HuH-7 (cell line): ENCODE data around the gene FLT3.

Experiments
- DNase-seq: peaks from one replicate; pipeline ENCODE4 v3.0.0; 2011; ENCODE audit warnings: low spot score

FLT3 gene

DNA sequence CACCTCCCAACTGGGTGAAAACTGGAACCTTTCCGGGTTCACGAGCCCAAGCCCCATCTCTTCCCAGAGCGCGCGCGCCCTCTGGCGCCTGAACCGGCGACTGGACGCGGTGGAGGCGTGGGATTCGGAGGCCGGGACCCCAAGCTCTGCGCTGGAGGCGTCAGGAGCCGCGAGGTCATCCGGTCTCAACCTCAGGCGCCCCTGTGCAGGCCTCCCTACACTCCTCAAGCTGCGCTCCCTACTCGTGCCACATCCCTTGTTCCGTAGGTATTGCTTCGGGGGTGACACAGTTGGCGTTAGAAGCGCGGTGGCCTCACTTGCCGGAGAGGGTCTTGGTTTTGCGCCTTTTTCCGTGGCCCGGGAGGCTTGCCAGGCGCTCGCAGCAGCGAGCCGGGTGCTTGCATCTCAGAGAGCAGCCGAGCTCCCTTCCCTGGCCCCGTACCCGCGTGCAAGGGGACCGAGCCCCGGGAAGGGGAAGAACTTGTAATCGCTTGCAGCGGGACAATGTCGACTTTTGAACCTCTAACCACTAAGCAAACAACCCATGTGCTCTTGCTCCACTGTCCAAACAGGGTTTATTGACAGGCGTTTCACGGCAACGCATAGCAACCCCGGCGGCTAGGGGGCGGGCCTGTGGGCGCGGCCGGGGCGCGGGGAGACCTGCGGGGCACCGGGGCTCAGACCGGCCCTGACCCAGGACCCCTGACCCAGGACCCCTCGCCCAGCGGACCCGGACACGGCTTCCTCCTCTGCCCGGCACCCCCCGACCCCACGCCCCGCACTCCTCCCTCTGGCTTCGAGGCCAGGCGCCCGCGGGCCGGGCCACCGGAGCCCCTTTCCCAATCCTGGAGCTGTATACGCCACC is 139.8 kb downstream of the FLT3 start:
- peak; percentile 93 for DNase-seq

DNA sequence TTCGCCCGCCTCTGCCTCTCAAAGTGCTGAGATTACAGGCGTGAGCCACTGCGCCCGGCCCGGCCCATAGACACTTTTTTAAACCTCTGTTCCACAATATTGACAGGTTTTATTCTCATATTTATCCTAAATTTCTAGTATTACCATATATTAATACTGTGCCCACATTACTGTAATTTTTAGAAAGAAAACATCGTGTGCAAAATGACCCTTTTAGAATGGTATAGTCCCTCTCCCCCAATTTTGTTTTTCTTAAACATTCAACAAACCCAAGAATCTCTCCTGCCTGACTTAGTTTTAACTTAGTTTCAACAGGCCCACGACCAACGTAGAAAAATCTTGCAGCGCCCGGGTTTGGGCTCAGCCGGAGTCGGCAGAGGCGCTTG is 140.4 kb downstream of the FLT3 start:
- DNase-seq: no peak

DNA sequence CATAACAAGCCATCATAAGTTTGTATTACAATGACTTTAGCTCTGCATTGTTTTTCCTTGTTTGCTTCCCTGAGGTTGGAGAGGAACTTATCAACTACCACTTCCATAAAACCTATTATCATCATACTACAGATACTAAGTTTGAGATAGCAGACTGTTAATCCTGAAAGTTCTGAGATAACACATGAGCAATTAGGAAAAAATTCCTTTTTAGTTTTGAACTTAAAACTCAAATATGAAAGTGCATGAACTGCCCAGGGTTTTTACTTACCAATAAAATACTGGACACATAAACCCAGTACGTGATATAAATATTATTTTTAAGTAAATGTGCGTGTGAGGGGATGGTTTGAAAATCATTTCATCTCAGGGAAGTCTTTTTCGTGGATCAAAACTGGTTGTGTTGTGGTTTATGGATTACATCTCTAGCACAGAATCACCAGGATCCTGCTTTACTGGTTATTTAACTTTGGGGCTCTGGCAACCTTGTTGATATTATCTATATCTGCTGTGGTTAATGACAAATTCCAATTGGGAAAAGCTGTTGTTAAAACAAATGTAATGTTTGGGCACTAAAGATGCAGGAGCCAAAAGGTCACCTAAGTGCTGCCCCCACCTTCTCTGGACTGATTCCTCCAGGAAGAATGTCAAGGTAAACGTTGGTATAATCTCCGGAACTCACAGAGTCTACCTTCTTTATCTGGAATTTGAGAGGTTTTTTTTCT is 143.6 kb downstream of the FLT3 start:
- no peak for DNase-seq

DNA sequence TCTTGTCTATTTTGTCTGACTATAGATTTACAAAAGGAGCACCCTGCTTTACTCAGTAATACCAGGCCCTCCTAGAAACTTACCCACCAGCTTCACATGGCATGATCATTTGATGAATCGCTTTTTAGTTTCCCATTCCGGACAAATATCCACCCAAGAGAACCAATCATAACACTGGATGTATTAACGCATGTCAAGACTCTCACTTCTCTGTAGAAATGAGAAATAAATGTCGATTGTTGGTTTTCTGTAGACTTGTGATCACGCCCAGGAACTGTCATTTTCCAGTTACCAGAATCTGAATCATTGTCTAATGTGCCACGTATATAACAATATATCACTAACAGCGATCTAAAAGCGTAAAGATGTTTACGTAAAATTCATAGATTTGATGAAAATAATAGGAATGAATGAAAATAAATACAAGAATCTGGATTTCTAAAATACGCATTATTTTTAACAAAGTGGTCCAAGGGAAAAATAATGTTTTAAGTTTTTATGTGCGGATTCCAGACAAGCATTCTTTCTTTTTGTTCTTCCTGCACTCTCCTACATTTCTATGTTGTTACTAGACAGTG is 145.3 kb downstream of the FLT3 start:
- DNase-seq: no peak

DNA sequence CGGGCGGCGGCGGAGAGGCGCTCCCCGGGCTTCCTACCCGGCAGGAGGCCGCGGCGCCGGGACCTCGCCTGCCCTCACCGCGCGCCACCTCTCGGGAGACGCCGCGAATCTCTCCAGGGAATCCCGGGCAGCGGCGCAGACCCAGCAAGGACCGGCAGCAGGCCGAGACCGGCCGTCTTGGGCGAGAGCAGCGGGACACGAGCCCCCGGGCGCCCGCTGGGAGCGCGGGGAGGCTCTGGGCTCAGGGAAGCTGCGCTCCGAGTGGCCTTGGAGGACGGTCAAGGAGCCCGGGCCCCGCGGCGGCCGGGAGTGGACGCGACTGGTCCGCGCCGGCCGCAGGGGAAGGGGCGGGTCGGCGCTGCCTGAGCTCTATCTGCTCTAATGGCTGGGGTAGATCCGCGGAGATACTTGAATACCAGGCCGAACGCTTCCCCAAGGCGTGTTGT is 145.9 kb downstream of the FLT3 start:
- no peak for DNase-seq

DNA sequence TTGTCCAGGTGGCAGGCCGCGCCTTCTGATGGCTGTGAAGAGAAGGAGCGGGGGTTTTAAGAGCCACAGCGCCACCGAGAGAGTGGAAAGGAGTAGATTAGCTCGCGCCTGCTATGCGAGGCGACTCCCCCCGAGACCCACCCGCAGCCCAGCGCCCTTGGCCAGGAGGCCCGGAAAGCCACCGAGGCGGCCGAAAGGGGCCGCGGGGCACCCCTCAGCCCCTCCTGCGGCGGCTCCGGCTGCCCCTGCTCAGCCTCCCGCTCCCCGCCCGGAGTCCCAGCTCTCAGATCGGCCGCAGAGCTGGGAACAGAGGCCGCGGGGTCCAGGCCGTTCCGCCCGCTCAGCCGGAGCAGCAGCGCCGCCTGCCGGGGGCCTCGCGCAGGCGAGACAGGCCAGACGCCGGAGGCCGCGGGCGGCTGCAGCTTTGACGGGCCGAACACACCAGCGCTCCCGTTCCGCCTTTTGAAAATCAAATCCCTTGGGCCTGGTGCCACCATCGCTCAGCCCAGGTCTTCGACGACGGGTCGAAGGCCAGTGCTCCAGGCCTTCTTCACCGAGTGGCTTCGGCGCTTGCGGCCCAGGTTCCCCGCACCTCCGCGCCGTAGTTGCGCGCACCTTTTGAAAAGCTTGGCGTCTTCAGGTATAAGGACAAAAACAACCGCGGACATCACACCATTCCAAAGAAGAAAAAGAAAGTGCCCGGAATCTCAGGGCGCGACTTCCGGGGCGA is 146.5 kb downstream of the FLT3 start:
- peak; percentile 70 for DNase-seq
